Measurements from ENCODE around the gene NPPA. TPM values are rescaled to one million over a fixed set of nuclear protein-coding genes. Genes with fewer than 3 reads are reported as not detected.
"Not testable (repeated sequence)": the region's sequence is repeated elsewhere in the genome, so short reads cannot be mapped to it uniquely, and the experiment has no call there.

Gene NPPA
- total RNA-seq (not detected in 2 replicates), polyA plus RNA-seq (0.22 and 1.1 TPM in 2 replicates)

- H3K27me3 ChIP-seq: no peaks in the 10 kb centered on the region
- H3K4me3 ChIP-seq: no peak within 1 kb of the TSS
- H3K9me3 ChIP-seq (ENCODE audit: low read depth): no peaks in the 10 kb centered on the region
- no peaks in the 10 kb centered on the region for H3K9me2 ChIP-seq (replicated peaks; ENCODE audit: insufficient read depth)
- no peaks in the 10 kb centered on the region for H3K4me1 ChIP-seq (ENCODE audit: insufficient read depth)
- WGBS (ENCODE audit: low lambda C conversion rate, missing lambda C conversion rate): 76% methylated on average over 18 of the region's 18 CpGs
- TF ChIP-seq EZH2phosphoT487 (IDR thresholded peaks at IDR 0.05; ENCODE audit: low read depth, severe bottlenecking, unreplicated experiment) (no peak), EZH2 (IDR thresholded peaks at IDR 0.05; ENCODE audit: borderline replicate concordance) (no peak), CTCF (IDR thresholded peaks at IDR 0.05; ENCODE audit: poor library complexity) (no peak)
- no peak within 1 kb of the TSS for H2AFZ ChIP-seq
- DNase-seq (ENCODE audit: low spot score): peak; percentile 30
- H3K79me2 ChIP-seq: no peaks in the 10 kb centered on the region
- no peaks in the 10 kb centered on the region for H4K20me1 ChIP-seq (ENCODE audit: insufficient read depth, poor library complexity, severe bottlenecking)
- no peak within 1 kb of the TSS for H3K4me2 ChIP-seq
- no peaks in the 10 kb centered on the region for H3K36me3 ChIP-seq (replicated peaks; ENCODE audit: insufficient read depth, low read depth)
- no peak within 1 kb of the TSS for H3K27ac ChIP-seq
Measured at GRCh38 chr1:11847667-11848372, at the start of gene NPPA. Gene NPPA (minus strand): TSS chr1:11847783. CDS start chr1:11847684, 99 bp downstream.

- H3K9me2 ChIP-seq (replicated peaks; ENCODE audit: insufficient read depth); H3K79me2 ChIP-seq; H3K36me3 ChIP-seq (replicated peaks; ENCODE audit: insufficient read depth, low read depth); H3K4me2 ChIP-seq; DNase-seq (ENCODE audit: low spot score); H3K4me3 ChIP-seq; H3K9me3 ChIP-seq (ENCODE audit: low read depth); H3K27ac ChIP-seq; H3K4me1 ChIP-seq (ENCODE audit: insufficient read depth); H4K20me1 ChIP-seq (ENCODE audit: insufficient read depth, poor library complexity, severe bottlenecking); H2AFZ ChIP-seq: not testable (repeated sequence)
- peaks cover 11% of the 10 kb centered on the region for H3K27me3 ChIP-seq
- WGBS (ENCODE audit: low lambda C conversion rate, missing lambda C conversion rate): no CpG with 5 or more reads among the region's 1 CpG
Measured at GRCh38 chr1:11894501-11894900, 46.9 kb upstream of the NPPA start.

DNA sequence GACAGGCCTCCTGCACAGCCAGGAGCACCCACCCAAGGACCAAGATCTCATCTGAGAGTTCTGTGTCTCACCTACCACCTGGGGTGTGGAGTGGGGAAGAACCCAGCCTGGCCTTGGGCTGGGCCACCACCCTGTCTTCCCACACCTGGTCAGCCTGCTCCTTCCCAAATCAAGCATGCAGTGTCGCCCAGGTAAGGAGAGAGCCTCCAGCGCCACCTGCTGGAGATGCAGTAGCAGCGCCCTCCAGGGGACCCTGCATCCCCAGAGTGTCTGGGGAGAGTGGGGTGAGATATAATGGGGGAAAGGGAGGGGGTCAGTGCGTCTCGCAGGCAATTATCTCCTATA lies 46.3 kb upstream of the NPPA start:
- WGBS (ENCODE audit: low lambda C conversion rate, missing lambda C conversion rate): 0% methylated on average over 5 of the region's 5 CpGs
- no peaks in the 10 kb centered on the region for H3K9me2 ChIP-seq (replicated peaks; ENCODE audit: insufficient read depth)

More for the DNA sequence above, 46.3 kb upstream of the NPPA start:
- H3K27me3 ChIP-seq: peaks cover 5% of the 10 kb centered on the region
- no peaks in the 10 kb centered on the region for H3K9me3 ChIP-seq (ENCODE audit: low read depth)
- no peaks in the 10 kb centered on the region for H4K20me1 ChIP-seq (ENCODE audit: insufficient read depth, poor library complexity, severe bottlenecking)
- H3K4me3 ChIP-seq: no peak overlapping the region
- peak; percentile 79 for DNase-seq (ENCODE audit: low spot score)
- no peak overlapping the region for H2AFZ ChIP-seq
- H3K79me2 ChIP-seq: no peaks in the 10 kb centered on the region
- H3K4me1 ChIP-seq (ENCODE audit: insufficient read depth): no peaks in the 10 kb centered on the region
- no peaks in the 10 kb centered on the region for H3K36me3 ChIP-seq (replicated peaks; ENCODE audit: insufficient read depth, low read depth)
- H3K4me2 ChIP-seq: no peak overlapping the region
- TF ChIP-seq EZH2 (IDR thresholded peaks at IDR 0.05; ENCODE audit: borderline replicate concordance) (no peak), CTCF (IDR thresholded peaks at IDR 0.05; ENCODE audit: poor library complexity) (peak; percentile 85), EZH2phosphoT487 (IDR thresholded peaks at IDR 0.05; ENCODE audit: low read depth, severe bottlenecking, unreplicated experiment) (no peak)
- no peak overlapping the region for H3K27ac ChIP-seq

Data from hepatocyte (in vitro differentiated cells).